Measurements from ENCODE around the gene CARD16. TPM values are rescaled to one million over a fixed set of nuclear protein-coding genes. Genes with fewer than 3 reads are reported as not detected.
"Not testable (repeated sequence)": the region's sequence is repeated elsewhere in the genome, so short reads cannot be mapped to it uniquely, and the experiment has no call there.

CARD16 gene
- total and polyA plus RNA-seq, 9 of the 15 experiments (the other 6 are each of a cell fraction or from before 2014, with no cell fraction given): 0.31 TPM; not detected in 8

GRCh38 chr11:105069749-105070148 lies 24.6 kb upstream of the CARD16 start:
- H3K9me1 ChIP-seq (ENCODE audit: control insufficient read depth, insufficient read depth, low read length); in situ Hi-C loops (cut with MboI); H3K9me3 ChIP-seq (replicated peaks; ENCODE audit: control insufficient read depth, insufficient read depth, low read depth, low read length); intact Hi-C loops (cut with micrococcal nuclease); FAIRE-seq; H3K27ac ChIP-seq (ENCODE audit: extremely low read depth, low read depth, low read length); POLR2A ChIA-PET; H3K36me3 ChIP-seq (ENCODE audit: control insufficient read depth, insufficient read depth, low read length); H3K4me2 ChIP-seq (ENCODE audit: insufficient read depth, low read length); H4K20me1 ChIP-seq (replicated peaks; ENCODE audit: control insufficient read depth, insufficient read depth, low read length); H2AFZ ChIP-seq (ENCODE audit: low read depth, low read length); ATAC-seq; CTCF ChIA-PET (ENCODE audit: low intra/inter-chr PET ratio); DNase-seq (ENCODE audit: extremely low read depth in 1 of 4, low spot score in 3 of 4); H3K9ac ChIP-seq (ENCODE audit: insufficient read depth in 1 of 2, low read depth in 2 of 2, low read length in 2 of 2); H3K79me2 ChIP-seq (ENCODE audit: control insufficient read depth, insufficient read depth, low read length); H3K27me3 ChIP-seq (ENCODE audit: control insufficient read depth in 2 of 2, insufficient read depth in 2 of 2, low read length in 2 of 2); BruUV-seq (replicated peaks); H3K4me3 ChIP-seq; H3K4me1 ChIP-seq (replicated peaks in 1 of 2; ENCODE audit: control insufficient read depth in 2 of 2, insufficient read depth in 2 of 2, low read length in 2 of 2): not testable (repeated sequence)
- 0% methylated on average over 1 of the region's 2 CpGs for WGBS (ENCODE audit: insufficient coverage, low coverage, missing lambda C conversion rate)

- DNase-seq (ENCODE audit: extremely low read depth in 1 of 4, low spot score in 3 of 4); intact Hi-C loops (cut with micrococcal nuclease); H4K20me1 ChIP-seq (replicated peaks; ENCODE audit: control insufficient read depth, insufficient read depth, low read length); ATAC-seq; BruUV-seq (replicated peaks); POLR2A ChIA-PET; H3K27ac ChIP-seq (ENCODE audit: extremely low read depth, low read depth, low read length); H3K4me1 ChIP-seq (replicated peaks in 1 of 2; ENCODE audit: control insufficient read depth in 2 of 2, insufficient read depth in 2 of 2, low read length in 2 of 2); H3K4me3 ChIP-seq; H3K9me1 ChIP-seq (ENCODE audit: control insufficient read depth, insufficient read depth, low read length); H2AFZ ChIP-seq (ENCODE audit: low read depth, low read length); H3K9ac ChIP-seq (ENCODE audit: insufficient read depth in 1 of 2, low read depth in 2 of 2, low read length in 2 of 2); CTCF ChIA-PET (ENCODE audit: low intra/inter-chr PET ratio); H3K79me2 ChIP-seq (ENCODE audit: control insufficient read depth, insufficient read depth, low read length); H3K4me2 ChIP-seq (ENCODE audit: insufficient read depth, low read length); FAIRE-seq; H3K9me3 ChIP-seq (replicated peaks; ENCODE audit: control insufficient read depth, insufficient read depth, low read depth, low read length); H3K36me3 ChIP-seq (ENCODE audit: control insufficient read depth, insufficient read depth, low read length); in situ Hi-C loops (cut with MboI); H3K27me3 ChIP-seq (ENCODE audit: control insufficient read depth in 2 of 2, insufficient read depth in 2 of 2, low read length in 2 of 2): not testable (repeated sequence)
- WGBS (ENCODE audit: insufficient coverage, low coverage, missing lambda C conversion rate): 0% methylated on average over 9 of the region's 9 CpGs
Observed at GRCh38 chr11:105063245-105063941, 18.3 kb upstream of the CARD16 start.
